Bronchial epithelial cell (primary cell): ENCODE results near the gene LSG1. TPM values are rescaled to one million over a fixed set of nuclear protein-coding genes. Genes with fewer than 3 reads are reported as not detected.

Experiments used
- DNase-seq: peaks from one replicate; pipeline ENCODE4 v3.0.0-alpha.2; 2010; ENCODE audit warnings: low read depth
- FAIRE-seq: peaks from 2 replicates; lab custom pipeline; 2011; peaks lifted over from hg19 to GRCh38; lab: Jason Lieb, UNC
- H3K27me3 ChIP-seq: 2 replicates; pipeline ENCODE4 v1.5.1; 2011; ENCODE audit warnings: low read length; ENCODE audit not compliant: control insufficient read depth, insufficient read depth
- H3K36me3 ChIP-seq: 2 replicates; pipeline ENCODE4 v1.5.1; 2011; ENCODE audit warnings: low read length; ENCODE audit not compliant: control insufficient read depth, insufficient read depth
- H3K4me3 ChIP-seq: 2 replicates; pipeline ENCODE4 v1.5.1; 2011; ENCODE audit warnings: mild to moderate bottlenecking, low read depth, low read length, control low read depth
- CTCF ChIP-seq: IDR thresholded peaks from 2 replicates; pipeline ENCODE4 v1.5.1; 2011; ENCODE audit warnings: mild to moderate bottlenecking, moderate library complexity, low read length, control low read depth, inconsistent platforms; ENCODE audit not compliant: insufficient read depth, severe bottlenecking
- total RNA-seq: library from RNA; depleted of rRNA; stranded (reverse); fragments of >200 nt; gene quantifications from 2 replicates; pipeline ENCODE4 v1.2.1, GENCODE V29; 2014

Gene LSG1
- total RNA-seq, 1 donor from 2014 or later: 50.3 TPM

DNA sequence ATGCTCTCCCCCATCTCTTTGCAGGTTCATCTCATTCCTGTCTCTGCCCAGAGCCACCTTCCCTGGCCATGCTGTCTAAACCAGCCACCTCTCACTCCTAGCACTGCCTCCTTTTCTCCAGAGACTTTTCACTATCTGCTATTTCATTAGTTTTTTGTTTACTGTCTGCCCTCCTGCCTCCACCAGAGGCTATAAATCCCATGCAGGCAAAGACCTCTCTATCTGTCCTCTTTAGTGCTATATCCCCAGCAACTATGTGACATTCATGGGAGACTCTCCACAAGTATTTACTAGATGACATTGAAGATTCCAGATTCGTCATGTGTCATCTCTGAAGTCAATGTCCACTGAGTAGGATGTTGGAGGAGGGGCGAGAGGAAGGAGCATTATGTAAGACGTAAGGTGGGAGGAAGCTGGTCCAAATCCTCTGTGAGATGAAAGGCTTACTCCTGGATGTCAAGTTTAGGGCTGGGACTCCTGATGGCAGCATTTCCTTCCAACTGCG, 10.2 kb upstream of the LSG1 start:
- FAIRE-seq (no peak), DNase-seq (no peak)
- Histone ChIP-seq H3K36me3 (no peaks in the 10 kb centered on the region), H3K4me3 (no peak overlapping the region), H3K27me3 (no peaks in the 10 kb centered on the region)
- TF ChIP-seq CTCF: no peak

DNA sequence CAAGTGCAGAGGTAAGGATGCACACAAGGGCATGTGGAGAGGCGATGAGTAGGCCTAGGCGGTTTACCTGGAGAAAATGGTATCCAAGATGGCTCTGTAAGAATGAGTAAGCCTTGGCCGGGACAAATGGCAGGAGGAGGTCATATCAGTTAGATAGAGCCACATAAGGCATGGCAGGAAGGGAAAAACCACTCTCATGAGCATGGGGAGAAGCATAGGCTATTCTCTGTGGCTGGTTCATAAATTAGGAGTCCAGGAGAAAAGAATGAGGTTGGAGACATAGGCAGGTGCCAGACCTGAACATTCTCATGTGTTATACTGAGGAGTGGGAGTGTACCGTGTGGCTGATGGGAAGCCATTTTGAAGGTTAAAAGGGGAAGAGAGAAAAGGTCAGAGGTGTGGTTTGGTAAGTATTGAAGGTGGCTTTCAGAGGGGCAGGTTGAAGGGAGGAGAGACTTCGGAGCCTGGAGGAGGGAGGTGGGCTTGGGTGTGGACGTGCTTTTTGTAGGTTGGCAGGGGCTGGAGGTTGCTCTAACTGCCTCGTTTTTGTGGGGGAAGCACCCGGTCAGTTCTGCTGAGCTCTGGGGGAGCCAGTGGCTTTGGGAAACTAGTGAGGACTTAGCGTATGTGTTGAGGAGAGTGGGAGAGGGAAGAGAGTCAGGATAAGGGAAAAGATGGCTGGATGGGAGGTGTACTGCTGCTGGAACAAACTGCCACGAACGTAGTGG, 9.1 kb upstream of the LSG1 start:
- H3K36me3 ChIP-seq: no peaks in the 10 kb centered on the region
- FAIRE-seq (no peak), DNase-seq (no peak)
- H3K4me3 ChIP-seq: no peak overlapping the region
- no peak for TF ChIP-seq CTCF
- H3K27me3 ChIP-seq: no peaks in the 10 kb centered on the region

DNA sequence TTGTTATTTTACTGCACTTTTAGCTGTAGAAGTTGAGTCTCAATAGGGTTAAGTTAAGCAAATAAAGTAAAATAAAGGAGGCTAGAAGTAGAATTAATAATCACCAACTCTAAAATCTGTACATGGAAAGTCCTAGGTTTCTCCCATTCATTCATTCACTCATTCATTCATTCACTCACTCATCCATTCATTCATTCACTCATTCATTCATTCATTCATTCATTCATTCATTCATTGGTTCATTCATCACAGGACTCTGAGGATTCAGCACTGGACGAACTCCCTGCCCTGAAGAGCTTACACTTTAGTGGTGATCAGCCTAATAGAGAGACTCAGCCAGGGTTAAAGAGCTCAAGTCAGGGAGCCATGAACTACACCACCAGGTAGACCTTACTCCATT, 4.5 kb upstream of the LSG1 start:
- H3K36me3 ChIP-seq: no peaks in the 10 kb centered on the region
- H3K27me3 ChIP-seq: no peaks in the 10 kb centered on the region
- H3K4me3 ChIP-seq: no peak overlapping the region
- TF ChIP-seq CTCF: no peak
- DNase-seq (no peak), FAIRE-seq (no peak)

GRCh38 chr3:194675680-194676079, 3.7 kb upstream of the LSG1 start:
- FAIRE-seq (no peak), DNase-seq (peak; percentile 7)
- no peak overlapping the region for H3K4me3 ChIP-seq
- H3K36me3 ChIP-seq: no peaks in the 10 kb centered on the region
- TF ChIP-seq CTCF: no peak
- no peaks in the 10 kb centered on the region for H3K27me3 ChIP-seq

DNA sequence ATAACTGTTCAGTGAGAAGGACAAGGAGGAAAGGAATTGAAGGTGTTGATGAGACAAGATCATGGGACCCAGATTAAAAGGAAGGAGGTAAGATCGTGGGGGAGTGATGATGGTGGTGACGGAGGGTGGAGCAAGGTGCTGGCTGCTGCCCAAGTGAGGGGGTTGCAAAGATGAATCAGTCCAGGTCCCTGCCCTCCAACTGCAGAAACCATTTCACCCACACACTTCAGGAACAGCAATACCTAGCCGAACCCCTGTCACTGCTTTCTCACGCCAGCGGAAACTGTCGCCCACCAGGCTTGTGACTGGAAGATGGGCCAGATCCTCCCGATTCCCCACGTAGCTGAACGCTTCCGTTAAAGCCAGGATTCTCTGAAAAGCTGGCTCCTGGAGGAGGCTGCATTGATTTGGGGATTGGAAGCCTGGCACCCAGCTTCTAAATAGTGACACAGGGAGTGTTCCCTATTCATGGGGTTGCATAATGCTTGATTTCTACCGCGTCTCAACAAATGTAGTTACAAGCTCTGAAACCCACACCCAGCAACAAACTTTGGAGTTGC, 3.2 kb upstream of the LSG1 start:
- TF ChIP-seq CTCF: no peak
- peak; percentile 33 for DNase-seq

More for the DNA sequence above, 3.2 kb upstream of the LSG1 start:
- no peak for FAIRE-seq
- Histone ChIP-seq H3K27me3 (no peaks in the 10 kb centered on the region), H3K4me3 (no peak overlapping the region), H3K36me3 (no peaks in the 10 kb centered on the region)
